HG03521 (cell line): ENCODE data around the gene GATA6.

ENCODE experiments used
- ATAC-seq: cut with Tn5 transposase; IDR thresholded peaks from one replicate; pipeline ENCODE4 v1.9.1; 2021; ENCODE audit warnings: mild to moderate bottlenecking, moderate library complexity; ENCODE audit not compliant: unreplicated experiment

Gene GATA6

GRCh38 chr18:22169011-22169888, at the start of gene GATA6:
Gene GATA6, plus strand, starts transcription at chr18:22169589. Its CDS starts 1,556 bp downstream, at chr18:22171145.
- no peak for ATAC-seq

GRCh38 chr18:22124970-22125369, 44.4 kb upstream of the GATA6 start:
- ATAC-seq, result no peak

- ATAC-seq, result no peak
Measured at GRCh38 chr18:22128954-22129353, 40.4 kb upstream of the GATA6 start.

- no peak for ATAC-seq
Measured at GRCh38 chr18:22129778-22130177, 39.6 kb upstream of the GATA6 start.

GRCh38 chr18:22132258-22132657, 37.1 kb upstream of the GATA6 start:
- ATAC-seq, result no peak

- ATAC-seq, result no peak
Measured at GRCh38 chr18:22132763-22133162, 36.6 kb upstream of the GATA6 start.

GRCh38 chr18:22136395-22136794, 33.0 kb upstream of the GATA6 start:
- ATAC-seq, result no peak

- ATAC-seq, result no peak
Measured at GRCh38 chr18:22141211-22141610, 28.2 kb upstream of the GATA6 start.

GRCh38 chr18:22143347-22144340, 25.7 kb upstream of the GATA6 start:
- no peak for ATAC-seq

GRCh38 chr18:22145160-22145559, 24.2 kb upstream of the GATA6 start:
- ATAC-seq, result no peak

- no peak for ATAC-seq
Measured at GRCh38 chr18:22149710-22150109, 19.7 kb upstream of the GATA6 start.

GRCh38 chr18:22152093-22152492, 17.3 kb upstream of the GATA6 start:
- ATAC-seq, result no peak

GRCh38 chr18:22153428-22153827, 16.0 kb upstream of the GATA6 start:
- no peak for ATAC-seq

GRCh38 chr18:22155584-22155983, 13.8 kb upstream of the GATA6 start:
- no peak for ATAC-seq

GRCh38 chr18:22159014-22159413, 10.4 kb upstream of the GATA6 start:
- ATAC-seq, result no peak

- ATAC-seq, result no peak
Measured at GRCh38 chr18:22161090-22161489, 8.3 kb upstream of the GATA6 start.

- no peak for ATAC-seq
Measured at GRCh38 chr18:22163416-22164161, 5.8 kb upstream of the GATA6 start.

GRCh38 chr18:22164337-22165048, 4.9 kb upstream of the GATA6 start:
- ATAC-seq, result no peak

GRCh38 chr18:22165049-22165602, 4.3 kb upstream of the GATA6 start:
- no peak for ATAC-seq

- no peak for ATAC-seq
Measured at GRCh38 chr18:22165603-22166068, 3.8 kb upstream of the GATA6 start.
